GM10266 (cell line): ENCODE measurements around the gene HOXD10.

Source experiments
- DNase-seq: peaks from one replicate; pipeline ENCODE4 v3.0.0; 2012; ENCODE audit errors: extremely low spot score
- TF ChIP-seq, protein P1 (sequence below): IDR thresholded peaks from 2 replicates; pipeline ENCODE4 v1.5.1; 2012; ENCODE audit warnings: mild to moderate bottlenecking, low read depth; ENCODE audit not compliant: control insufficient read depth, insufficient read depth; ENCODE audit errors: missing control alignments

HOXD10 gene

DNA sequence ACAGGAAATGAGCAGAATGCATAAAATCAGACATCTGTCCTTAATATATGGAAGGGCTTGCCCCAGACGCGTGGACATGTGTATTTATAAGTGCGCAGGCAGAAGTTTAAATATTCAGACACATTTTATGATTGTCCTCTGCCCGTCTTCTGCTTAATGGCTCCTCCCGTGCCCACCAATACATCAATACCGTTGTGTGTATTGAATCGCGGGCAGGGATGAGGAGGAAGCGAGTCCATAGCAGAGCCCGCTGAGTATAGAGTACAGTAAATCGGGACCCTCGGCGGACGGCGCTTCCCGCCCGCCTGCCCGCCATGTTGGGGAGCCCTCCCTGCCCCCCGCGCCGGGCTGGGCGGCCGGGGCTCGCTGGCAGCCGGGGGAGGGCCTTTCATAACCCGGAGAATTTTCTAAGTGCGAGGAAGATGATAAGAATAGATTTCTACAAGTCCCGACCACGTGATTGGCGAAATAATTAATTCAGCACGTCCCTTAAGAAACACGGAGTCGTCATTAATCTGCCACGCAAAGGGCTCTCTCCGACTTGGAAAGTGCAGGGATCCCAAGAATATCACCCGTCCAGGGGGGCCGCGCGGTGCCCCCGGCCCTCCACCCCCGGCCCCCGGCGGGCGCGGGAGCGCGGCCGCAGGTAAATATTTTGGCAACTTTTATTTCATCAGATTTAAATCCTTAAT is 40.4 kb downstream of the HOXD10 start, which contains the start of gene HOXD3:
HOXD3 (plus strand) TSS at position 501 of the 692 bp plus-strand sequence. CDS start 11,808 bp downstream, outside the sequence.
- no peak for DNase-seq

DNA sequence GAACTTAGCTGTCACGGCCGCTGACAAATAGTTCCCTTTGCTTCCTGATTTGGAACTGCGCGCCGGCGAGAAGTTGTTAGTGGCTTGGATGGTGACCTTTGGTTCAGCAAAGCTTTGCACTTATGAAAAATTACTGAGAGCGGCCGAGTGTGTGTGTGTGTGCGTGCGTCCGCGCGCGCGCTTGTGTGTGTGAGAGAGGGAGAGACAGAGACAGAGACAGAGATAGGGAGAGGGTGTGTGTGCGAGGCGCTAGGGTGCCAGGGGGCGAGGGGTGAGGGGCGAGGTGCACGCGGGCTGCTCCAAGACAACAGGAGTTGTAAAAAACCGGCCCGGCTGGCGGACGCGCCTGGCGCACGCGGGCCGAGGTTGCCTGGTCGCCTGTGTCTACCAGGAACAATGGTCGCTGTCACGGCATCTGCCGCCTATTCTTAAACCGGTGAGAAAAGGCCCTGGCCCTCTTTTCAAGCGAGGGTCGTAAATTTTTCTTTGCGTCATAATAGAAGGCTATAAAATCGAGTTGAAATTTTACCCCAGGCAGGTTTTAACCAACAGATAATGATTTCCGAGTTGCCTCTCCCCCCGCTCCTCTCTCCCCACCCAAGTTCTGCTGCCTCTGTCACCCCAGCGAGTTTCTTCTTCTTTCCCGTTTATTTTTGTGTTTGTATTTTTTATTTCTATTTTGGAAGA is 41.1 kb downstream of the HOXD10 start:
- DNase-seq, result no peak
- TF ChIP-seq, protein P1, sequence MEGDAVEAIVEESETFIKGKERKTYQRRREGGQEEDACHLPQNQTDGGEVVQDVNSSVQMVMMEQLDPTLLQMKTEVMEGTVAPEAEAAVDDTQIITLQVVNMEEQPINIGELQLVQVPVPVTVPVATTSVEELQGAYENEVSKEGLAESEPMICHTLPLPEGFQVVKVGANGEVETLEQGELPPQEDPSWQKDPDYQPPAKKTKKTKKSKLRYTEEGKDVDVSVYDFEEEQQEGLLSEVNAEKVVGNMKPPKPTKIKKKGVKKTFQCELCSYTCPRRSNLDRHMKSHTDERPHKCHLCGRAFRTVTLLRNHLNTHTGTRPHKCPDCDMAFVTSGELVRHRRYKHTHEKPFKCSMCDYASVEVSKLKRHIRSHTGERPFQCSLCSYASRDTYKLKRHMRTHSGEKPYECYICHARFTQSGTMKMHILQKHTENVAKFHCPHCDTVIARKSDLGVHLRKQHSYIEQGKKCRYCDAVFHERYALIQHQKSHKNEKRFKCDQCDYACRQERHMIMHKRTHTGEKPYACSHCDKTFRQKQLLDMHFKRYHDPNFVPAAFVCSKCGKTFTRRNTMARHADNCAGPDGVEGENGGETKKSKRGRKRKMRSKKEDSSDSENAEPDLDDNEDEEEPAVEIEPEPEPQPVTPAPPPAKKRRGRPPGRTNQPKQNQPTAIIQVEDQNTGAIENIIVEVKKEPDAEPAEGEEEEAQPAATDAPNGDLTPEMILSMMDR, result no peak

More for the DNA sequence above, 40.4 kb downstream of the HOXD10 start, which contains the start of gene HOXD3:
- TF ChIP-seq, protein P1, result no peak

DNA sequence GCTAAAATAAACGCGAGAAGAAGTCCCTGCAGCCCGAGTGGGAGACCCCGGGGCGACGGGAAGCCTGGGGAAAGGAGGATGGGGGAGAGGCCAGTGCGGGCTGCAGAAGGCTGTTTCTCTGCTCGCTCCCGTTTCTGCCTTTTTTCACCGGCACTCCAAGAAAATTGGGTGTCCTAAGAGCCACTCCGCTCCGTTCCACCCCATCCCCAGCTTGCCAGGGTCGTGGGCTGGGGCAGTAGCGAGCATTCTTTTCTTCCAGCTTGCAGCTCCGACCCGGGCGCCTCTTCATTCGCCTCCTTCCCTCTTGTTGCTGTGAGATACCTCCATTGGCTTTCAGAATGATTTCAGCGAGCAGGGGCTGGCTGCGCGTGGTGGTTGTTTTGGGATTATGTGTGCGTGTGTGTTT is 41.6 kb downstream of the HOXD10 start:
- DNase-seq, result no peak

DNA sequence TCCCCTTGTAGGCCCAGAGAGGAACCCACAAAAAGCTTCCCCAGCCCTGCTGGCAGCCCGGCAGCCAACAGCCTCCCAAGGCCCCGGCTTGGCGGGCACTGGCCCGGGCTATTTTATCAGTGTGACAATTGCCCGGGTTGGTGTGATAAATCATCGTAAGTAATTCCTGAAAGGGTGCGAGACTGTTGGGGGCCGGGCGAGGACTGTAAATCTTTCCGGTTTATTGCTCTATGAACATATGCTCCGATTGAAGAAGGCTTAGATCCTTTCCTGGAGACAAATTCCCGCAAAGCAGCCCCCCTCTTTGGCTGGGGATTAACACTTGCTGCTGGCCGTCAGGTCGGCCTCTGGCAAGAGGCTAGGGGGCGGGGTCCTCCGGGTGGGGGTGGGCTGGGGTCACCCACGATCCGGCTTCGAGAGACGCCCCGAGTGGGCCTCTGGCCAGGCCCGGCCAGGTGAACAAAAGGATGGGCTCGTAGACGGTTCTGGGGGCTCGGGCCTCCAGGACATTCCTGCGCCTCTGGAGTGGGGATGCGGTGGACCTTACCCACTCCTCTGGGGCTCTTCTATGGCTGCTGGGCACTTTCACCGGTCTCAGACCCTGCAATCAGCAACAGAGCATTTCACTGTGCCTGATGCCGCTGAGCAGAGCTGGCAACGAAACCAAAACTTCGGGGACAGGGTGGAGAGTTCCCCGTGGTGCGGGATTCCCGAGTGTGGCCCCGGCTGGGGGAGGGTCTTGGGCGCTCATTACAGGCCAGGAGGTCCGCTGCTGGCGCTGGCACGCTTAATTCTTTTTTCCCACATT is 42.5 kb downstream of the HOXD10 start:
- DNase-seq, result no peak
- TF ChIP-seq, protein P1, result no peak

More for the DNA sequence above, 41.6 kb downstream of the HOXD10 start:
- TF ChIP-seq, protein P1, result no peak

DNA sequence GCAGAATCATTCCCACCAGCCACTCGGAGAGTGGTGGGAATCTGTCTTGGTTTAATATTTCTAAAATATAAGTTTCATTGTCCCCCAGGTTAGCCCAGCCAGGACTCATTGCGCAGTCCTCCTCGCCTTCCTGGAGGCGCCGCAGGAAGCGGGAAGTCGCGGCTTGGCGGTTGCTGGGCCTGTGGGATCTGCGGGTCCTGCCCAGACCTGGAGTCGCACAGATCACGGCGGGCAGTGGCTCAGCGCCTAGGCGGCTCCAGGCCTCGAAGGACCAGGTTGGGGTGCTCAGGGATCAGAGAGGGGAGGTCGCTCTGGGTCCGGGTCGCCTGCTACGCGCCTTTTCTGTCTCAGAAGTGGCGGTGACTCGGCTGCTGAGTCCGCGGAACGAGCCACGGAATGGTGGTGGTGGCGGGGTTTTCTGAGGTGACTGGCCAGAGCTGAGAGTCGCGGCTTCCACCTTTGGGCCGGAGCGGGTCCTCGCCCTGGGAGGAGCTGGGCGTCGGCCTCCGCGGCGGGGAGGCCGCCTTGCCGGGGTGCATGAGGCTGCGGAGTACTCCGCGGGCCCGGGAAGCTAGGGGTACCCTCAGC is 43.2 kb downstream of the HOXD10 start:
- DNase-seq, result no peak
- TF ChIP-seq, protein P1, result no peak

DNA sequence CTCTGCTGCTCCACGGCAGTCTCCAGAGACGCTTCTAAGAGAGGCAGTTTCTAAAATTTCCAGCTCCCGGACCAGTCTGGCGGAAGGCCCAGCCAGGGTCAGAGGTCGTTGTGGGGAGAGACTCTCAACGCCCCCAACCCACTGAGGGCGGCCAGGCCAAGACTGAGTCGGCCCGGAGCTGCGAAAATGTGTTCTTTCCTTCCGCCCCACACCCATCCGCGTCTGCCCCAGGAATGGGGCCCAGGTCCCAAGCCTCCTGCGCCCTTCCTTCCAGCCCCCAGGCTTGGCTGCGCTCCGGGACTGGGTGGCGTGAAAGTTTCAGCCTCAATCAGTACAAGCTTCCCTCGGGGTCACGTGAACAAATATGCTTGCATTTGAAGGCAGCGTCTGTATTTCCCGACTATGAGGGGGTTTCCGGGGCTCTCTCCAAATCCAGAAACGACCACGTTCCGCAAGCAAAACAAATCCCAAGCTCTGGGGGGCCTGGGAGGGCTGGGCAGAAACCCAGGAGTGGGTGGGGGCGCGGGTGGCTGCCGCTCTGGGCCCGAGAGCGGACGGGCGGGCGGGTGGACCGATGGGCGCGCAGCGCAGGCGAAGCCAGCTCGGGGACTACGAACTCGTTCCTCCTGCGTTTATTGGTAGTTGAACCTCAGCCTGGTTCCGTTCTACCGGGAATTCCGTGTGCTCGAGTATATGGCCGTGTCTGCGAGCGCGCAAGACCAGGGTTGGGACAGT is 43.8 kb downstream of the HOXD10 start:
- TF ChIP-seq, protein P1, result no peak
- no peak for DNase-seq
